Epithelial cell of esophagus (primary cell): ENCODE results near the gene MCC.
A peak's percentile ranks its signal among the peaks of the same experiment; 100 is the strongest.

Source experiments
- DNase-seq: peaks from one replicate; pipeline ENCODE4 v3.0.0; 2010; ENCODE audit warnings: low read depth
- H3K4me3 ChIP-seq: 2 replicates; pipeline ENCODE4 v1.5.1; 2011; ENCODE audit warnings: mild to moderate bottlenecking, low read length, control low read depth
- TF ChIP-seq, protein P1 (sequence below): IDR thresholded peaks from 2 replicates; pipeline ENCODE4 v1.5.1; 2011; ENCODE audit warnings: low read depth, mild to moderate bottlenecking, low read length, control low read depth, inconsistent platforms; ENCODE audit not compliant: insufficient read depth; ENCODE audit errors: missing control alignments

MCC gene

DNA sequence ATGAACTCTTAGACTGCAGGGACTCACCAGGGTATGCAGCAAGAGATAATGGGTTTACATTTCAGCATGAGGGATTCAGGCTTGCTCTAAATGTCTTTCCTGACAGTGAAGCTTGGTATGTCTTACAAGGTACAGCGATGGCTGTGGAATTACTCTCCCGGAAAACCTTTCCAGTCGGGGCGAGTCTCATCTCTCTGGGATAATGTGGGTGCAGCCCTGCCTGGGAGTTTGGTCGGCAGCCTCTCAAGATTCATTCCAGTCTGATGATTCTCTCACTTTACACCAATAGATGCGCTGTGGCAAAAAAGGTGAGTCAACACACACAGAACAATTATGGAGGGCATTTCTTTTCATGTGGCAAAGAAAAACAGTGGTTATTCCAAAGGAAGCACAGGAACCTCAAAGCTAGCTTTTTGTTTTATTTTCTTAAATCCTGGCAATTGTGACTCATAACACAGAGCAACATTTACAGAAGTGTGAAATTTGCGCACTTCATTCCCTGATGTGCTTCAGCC, 321.3 kb downstream of the MCC start:
- H3K4me3 ChIP-seq, result no peak overlapping the region

DNA sequence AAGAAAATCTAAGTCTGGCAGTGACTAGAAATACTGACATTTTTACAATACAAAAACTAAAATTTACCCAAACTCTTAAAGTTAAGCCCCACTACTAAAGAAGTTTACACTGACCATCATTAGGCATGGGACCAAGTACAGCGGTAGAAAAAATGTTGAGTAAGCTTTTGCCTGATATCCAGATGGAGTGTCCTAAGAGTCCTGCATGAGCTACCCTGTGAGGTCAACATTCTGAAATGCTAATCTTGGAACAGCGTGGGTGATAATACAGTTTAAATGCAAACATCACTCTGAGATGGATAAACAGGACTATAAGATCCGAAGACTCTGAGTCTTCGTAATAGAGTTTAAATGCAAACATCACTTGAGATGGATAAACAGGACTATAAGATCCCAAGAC, 322.0 kb downstream of the MCC start:
- TF ChIP-seq, protein P1, sequence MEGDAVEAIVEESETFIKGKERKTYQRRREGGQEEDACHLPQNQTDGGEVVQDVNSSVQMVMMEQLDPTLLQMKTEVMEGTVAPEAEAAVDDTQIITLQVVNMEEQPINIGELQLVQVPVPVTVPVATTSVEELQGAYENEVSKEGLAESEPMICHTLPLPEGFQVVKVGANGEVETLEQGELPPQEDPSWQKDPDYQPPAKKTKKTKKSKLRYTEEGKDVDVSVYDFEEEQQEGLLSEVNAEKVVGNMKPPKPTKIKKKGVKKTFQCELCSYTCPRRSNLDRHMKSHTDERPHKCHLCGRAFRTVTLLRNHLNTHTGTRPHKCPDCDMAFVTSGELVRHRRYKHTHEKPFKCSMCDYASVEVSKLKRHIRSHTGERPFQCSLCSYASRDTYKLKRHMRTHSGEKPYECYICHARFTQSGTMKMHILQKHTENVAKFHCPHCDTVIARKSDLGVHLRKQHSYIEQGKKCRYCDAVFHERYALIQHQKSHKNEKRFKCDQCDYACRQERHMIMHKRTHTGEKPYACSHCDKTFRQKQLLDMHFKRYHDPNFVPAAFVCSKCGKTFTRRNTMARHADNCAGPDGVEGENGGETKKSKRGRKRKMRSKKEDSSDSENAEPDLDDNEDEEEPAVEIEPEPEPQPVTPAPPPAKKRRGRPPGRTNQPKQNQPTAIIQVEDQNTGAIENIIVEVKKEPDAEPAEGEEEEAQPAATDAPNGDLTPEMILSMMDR, result no peak
- no peak overlapping the region for H3K4me3 ChIP-seq
- no peak for DNase-seq

More for the DNA sequence above, 321.3 kb downstream of the MCC start:
- TF ChIP-seq, protein P1, result no peak
- DNase-seq, result peak; percentile 98

DNA sequence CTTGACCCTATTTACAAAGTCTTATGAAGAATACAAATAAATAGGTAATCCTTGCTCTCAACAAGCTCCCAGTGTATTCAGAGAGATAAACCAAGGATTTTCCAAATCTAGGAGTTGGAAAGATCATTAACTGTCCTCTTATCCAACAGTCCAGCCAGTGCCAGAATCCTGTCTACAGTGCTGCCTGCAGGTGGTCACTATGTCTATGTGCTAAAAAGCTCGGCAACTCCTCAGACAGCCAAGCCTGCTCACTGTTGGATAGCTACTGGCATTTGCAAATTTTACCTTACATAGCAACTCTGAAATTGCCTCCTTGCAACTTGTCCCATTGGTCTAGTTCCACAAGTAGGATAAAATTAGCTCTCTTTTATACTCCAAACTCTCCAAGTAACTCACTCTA, 324.2 kb downstream of the MCC start:
- no peak for DNase-seq
- no peak overlapping the region for H3K4me3 ChIP-seq
- TF ChIP-seq, protein P1, result no peak

DNA sequence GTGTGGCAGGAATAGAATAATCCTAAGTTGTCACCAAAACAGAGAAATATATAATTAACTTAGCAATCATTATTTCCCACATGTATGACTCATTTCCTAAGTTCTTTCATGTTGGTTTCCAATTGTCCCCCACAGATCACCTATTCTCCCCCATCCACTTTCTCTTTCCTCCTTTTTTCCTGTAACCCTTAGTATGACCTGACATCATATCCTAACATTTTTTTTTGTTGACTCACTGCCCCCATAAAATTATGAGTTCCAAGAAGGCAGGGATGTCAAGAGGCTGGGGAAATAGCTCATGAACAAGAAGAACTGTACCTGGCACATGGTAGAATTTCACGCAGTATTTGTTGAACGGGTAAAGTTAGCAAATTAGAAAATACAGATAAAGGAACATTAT, 324.9 kb downstream of the MCC start:
- H3K4me3 ChIP-seq, result no peak overlapping the region
- DNase-seq, result peak; percentile 63
- TF ChIP-seq, protein P1, result no peak

DNA sequence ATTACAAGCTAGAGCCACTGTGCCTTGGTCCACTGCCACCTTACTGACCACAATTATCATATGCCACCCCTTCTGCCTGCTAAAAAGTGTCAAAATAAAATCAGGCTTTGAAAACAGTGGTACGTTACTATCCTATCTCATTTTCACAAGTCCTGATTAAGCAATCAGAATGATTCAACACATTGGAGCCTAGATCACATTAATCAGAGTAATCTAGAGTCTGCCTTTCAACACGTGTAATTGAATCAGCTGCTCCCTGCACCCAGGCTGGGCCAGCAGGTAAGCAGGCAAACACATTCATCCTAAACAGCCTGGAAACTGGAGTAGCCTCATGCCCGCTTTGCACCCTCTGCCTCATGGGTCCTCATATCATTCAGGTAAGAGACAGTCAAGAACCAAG, 325.5 kb downstream of the MCC start:
- peak; percentile 96 for DNase-seq
- no peak overlapping the region for H3K4me3 ChIP-seq
- TF ChIP-seq, protein P1, result no peak

DNA sequence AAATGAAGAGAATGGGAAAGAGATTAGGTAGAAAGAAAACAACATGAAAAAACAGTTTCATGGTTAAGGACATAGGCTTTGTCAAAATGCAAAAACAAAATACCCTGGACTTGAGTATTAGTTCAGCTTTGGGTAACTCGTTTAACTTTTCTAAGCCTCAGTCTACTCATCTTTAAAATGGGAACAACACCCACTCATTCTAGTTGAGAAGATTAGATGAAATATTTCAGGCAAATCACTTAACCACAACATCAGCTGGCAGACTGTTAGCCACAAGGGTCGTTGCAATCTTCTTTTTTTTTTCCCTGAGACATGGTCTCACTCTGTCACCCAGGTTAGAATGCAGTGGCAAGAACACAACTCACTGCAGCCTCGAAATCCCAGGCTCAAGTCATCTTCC, 326.0 kb downstream of the MCC start:
- no peak overlapping the region for H3K4me3 ChIP-seq
- peak; percentile 12 for DNase-seq

DNA sequence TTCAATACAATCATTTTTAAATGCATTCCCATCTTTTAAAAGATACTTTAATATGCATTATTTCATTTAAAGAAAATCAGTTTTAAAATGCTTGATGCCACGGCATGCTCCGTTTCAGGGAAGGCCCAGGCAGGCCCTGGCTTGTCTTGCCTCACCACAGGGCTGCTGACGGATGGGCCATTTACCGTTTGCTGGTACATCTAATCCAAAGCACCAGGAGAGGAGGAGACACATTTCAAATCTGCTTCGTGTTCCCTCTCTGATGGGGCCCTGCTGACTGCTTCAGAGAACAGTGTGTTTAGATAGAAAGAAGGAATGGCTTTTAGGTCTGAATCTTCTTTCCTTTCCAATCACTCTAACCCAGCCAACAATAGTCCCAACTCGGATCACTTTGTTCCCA, 326.4 kb downstream of the MCC start:
- TF ChIP-seq, protein P1, result no peak
- H3K4me3 ChIP-seq, result no peak overlapping the region
- DNase-seq, result peak; percentile 95

More for the DNA sequence above, 326.0 kb downstream of the MCC start:
- TF ChIP-seq, protein P1, result no peak
